A673 (cell line): Measurements from ENCODE around the gene GAPDH. TPM values are rescaled to one million over a fixed set of nuclear protein-coding genes. Genes with fewer than 3 reads are reported as not detected.

Experiments
- BruUV-seq: library from RNA; stranded (reverse); fragments of 400-500 nt; replicated peaks from 2 replicates; lab custom pipeline; 2021; lab: Mats Ljungman, UMichigan
- CTCF ChIA-PET: fragments of 300-600 bp; sonication (Branson Sonifier 250); formaldehyde crosslinking; loops from one replicate; lab custom pipeline; 2022; ENCODE audit warnings: antibody characterized with exemption; lab: Charles Lee
- POLR2A ChIA-PET: fragments of 300-600 bp; sonication (Branson Sonifier 250); formaldehyde crosslinking; loops from one replicate; lab custom pipeline; 2022; ENCODE audit warnings: antibody characterized with exemption; ENCODE audit not compliant: low non-redundant PET; lab: Charles Lee
- DNase-seq: peaks from one replicate; pipeline ENCODE4 v3.0.0-alpha.2; 2015; ENCODE audit warnings: low spot score
- H3K27ac ChIP-seq: fragments of 200-600 bp; sonication (generic); 2 replicates; pipeline ENCODE4 v1.5.1; 2016; ENCODE audit warnings: mixed run types, low read depth, mild to moderate bottlenecking, mixed read lengths, antibody characterized with exemption, low read length; ENCODE audit not compliant: poor library complexity, severe bottlenecking
- H3K27me3 ChIP-seq: fragments of 200-600 bp; sonication (generic); replicated peaks from 2 replicates; pipeline ENCODE4 v1.6.1; 2017; ENCODE audit warnings: mixed run types, low read depth, mild to moderate bottlenecking, mixed read lengths, antibody characterized with exemption, low read length; ENCODE audit not compliant: insufficient read depth, poor library complexity
- H3K36me3 ChIP-seq: fragments of 200-600 bp; sonication (generic); 2 replicates; pipeline ENCODE4 v1.6.1; 2016; ENCODE audit warnings: mixed run types, mild to moderate bottlenecking, mixed read lengths, antibody characterized with exemption, low read length; ENCODE audit not compliant: insufficient read depth, poor library complexity, severe bottlenecking
- H3K4me1 ChIP-seq: fragments of 200-600 bp; sonication (generic); 2 replicates; pipeline ENCODE4 v1.6.1; 2017; ENCODE audit warnings: mixed run types, mild to moderate bottlenecking, mixed read lengths, antibody characterized with exemption, low read length; ENCODE audit not compliant: insufficient read depth, poor library complexity, severe bottlenecking
- H3K4me3 ChIP-seq: fragments of 200-600 bp; sonication (generic); 2 replicates; pipeline ENCODE4 v1.5.1; 2016; ENCODE audit warnings: low read depth, mixed run types, mild to moderate bottlenecking, mixed read lengths, low read length; ENCODE audit not compliant: poor library complexity, severe bottlenecking
- H3K9me3 ChIP-seq: fragments of 200-600 bp; sonication (generic); 2 replicates; pipeline ENCODE4 v1.6.1; 2016; ENCODE audit warnings: mixed run types, low read depth, mild to moderate bottlenecking, mixed read lengths, antibody characterized with exemption, low read length; ENCODE audit not compliant: poor library complexity, severe bottlenecking
- EZH2 ChIP-seq: fragments of 200-600 bp; sonication (generic); IDR thresholded peaks from 2 replicates; pipeline ENCODE4 v1.6.1; 2017; ENCODE audit warnings: borderline replicate concordance, low read depth, mild to moderate bottlenecking, mixed read lengths, antibody characterized with exemption, low read length; ENCODE audit not compliant: poor library complexity, severe bottlenecking
- intact Hi-C: fragments of 100-400 bp; cut with micrococcal nuclease; formaldehyde crosslinking; loops from one replicate; pipeline ENCODE4 v1.10.0; 2022; ENCODE audit not compliant: unreplicated experiment
- total RNA-seq: library from RNA; stranded (reverse); gene quantifications from 2 replicates; pipeline ENCODE4 v1.2.3, GENCODE V29; 2021
- TF ChIP-seq, protein P1 (sequence below): fragments of 300-800, 200-600 bp; sonication (generic); conservative IDR thresholded peaks from 2 replicates; pipeline ENCODE4 v1.5.1; 2017; ENCODE audit warnings: low read depth, mild to moderate bottlenecking, antibody characterized with exemption, low read length, moderate library complexity, mixed read lengths

The GAPDH gene
- total RNA-seq, 1 experiment from 2014 or later: 5,657 TPM

DNA sequence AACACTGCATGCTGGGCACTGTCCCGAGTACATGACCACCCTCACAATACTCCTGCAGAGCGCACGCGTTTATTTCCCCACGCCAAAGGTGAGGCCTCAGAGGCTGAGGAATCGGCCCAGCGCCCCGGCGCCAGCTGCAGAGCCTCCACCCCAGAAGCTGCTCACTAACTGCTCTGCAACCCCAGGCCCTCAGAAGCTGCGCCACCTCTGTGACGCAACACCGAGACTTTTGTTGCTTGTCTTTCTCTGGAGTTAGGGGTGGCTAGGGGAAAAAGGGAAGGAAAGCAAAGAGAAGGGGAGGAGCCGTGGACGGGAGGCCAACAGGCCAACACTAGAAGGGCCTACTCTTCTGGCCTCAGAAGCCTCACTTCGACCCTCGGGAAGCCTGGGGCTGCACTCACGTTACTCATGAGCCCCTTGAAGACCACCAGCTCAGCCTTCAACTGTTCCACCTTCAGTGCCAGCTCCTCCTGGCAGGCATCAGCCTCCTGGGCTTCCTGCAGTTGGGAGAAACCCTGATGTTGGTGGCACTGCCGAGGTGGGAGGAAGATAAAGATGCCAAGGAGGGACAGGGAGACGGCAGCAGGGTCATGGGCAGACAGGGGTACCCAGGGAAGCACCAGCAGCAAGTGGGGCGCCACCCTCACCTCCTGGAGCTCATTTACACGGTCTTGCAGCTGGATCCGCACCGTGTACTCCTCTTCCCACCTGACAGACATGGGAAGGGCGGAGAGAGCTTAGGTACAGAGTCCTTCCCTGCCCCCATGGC is 16.2 kb downstream of the GAPDH start:
- intact Hi-C loops: loop anchor here (5.0 kb wide), 1 partner anchor 147 kb away; no protein-coding TSS in a partner anchor
- TF ChIP-seq, protein P1, sequence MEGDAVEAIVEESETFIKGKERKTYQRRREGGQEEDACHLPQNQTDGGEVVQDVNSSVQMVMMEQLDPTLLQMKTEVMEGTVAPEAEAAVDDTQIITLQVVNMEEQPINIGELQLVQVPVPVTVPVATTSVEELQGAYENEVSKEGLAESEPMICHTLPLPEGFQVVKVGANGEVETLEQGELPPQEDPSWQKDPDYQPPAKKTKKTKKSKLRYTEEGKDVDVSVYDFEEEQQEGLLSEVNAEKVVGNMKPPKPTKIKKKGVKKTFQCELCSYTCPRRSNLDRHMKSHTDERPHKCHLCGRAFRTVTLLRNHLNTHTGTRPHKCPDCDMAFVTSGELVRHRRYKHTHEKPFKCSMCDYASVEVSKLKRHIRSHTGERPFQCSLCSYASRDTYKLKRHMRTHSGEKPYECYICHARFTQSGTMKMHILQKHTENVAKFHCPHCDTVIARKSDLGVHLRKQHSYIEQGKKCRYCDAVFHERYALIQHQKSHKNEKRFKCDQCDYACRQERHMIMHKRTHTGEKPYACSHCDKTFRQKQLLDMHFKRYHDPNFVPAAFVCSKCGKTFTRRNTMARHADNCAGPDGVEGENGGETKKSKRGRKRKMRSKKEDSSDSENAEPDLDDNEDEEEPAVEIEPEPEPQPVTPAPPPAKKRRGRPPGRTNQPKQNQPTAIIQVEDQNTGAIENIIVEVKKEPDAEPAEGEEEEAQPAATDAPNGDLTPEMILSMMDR: no peak
- no peak for TF ChIP-seq EZH2
- no peak for DNase-seq
- Histone ChIP-seq H3K27ac (peak overlapping the region; percentile 30), H3K4me3 (no peak overlapping the region), H3K27me3 (no peaks in the 10 kb centered on the region), H3K9me3 (no peaks in the 10 kb centered on the region), H3K36me3 (peaks cover 14% of the 10 kb centered on the region), H3K4me1 (peaks cover 36% of the 10 kb centered on the region)
- BruUV-seq: no TSS peak
- CTCF ChIA-PET: interaction anchor here (1.2 kb wide), 1 partner anchor 8 kb away, joined by 4 read pairs; no protein-coding TSS in a partner anchor
- POLR2A ChIA-PET: no interaction called here

DNA sequence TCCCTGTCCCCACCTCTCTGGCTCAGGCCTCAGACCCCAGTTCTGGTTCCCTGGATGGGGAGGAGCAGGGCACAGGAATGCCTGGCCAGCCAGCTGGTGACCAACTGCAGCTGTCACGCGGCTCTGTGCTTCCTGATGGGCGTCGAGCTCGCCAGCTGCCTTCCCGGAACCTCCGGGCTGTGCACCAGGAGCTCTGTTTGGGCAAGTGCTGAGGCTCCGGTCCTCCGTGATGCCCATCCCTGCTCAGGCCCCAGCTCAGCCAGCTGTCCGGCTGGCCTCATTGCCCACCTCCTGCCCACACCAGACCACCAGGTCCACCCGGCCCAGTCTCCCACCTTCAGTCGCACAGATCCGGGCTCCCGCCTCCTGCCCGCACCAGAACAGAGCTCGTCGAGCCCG is 16.7 kb downstream of the GAPDH start:
- Histone ChIP-seq H3K27me3 (no peaks in the 10 kb centered on the region), H3K4me1 (peaks cover 36% of the 10 kb centered on the region), H3K9me3 (no peaks in the 10 kb centered on the region), H3K36me3 (peaks cover 14% of the 10 kb centered on the region), H3K4me3 (no peak overlapping the region), H3K27ac (peak overlapping the region; percentile 30)
- CTCF ChIA-PET: no interaction called here
- no peak for DNase-seq
- POLR2A ChIA-PET: no interaction called here
- TF ChIP-seq EZH2: no peak
- TF ChIP-seq, protein P1: no peak
- intact Hi-C loops: loop anchor here (5.0 kb wide), 1 partner anchor 146 kb away; no protein-coding TSS in a partner anchor
- BruUV-seq: no TSS peak

DNA sequence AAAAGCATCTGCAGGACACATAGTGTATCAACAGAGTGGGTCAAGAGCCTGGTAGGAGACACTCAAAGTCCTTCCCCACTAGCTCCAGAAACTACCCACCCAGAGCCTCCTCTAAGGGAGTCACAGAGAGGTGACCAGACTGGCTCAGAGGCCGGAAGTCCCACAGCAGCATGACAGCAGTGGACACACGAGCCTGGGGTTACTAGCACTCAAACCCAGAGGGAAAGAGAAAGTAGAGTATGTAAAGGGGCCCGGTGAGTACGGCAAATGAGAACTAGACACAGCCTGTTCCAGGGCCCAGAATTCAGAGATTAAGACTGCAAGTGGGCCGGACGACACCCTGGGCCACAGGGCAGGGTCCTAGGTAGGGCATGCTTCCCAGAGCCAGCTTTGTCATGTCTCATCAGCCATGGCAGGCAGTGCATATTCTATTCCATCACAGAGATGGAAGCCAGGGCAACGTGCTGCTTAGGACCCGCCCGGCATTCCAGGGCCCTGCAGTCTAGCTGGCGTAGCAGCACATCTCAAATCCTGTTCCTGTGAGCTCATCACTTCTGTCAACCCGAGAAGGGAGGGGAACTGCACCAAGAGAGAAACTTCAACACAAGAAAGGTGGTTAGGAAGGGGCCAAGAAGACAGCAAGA is 17.3 kb downstream of the GAPDH start:
- Histone ChIP-seq H3K4me3 (no peak overlapping the region), H3K36me3 (peaks cover 15% of the 10 kb centered on the region), H3K4me1 (peaks cover 36% of the 10 kb centered on the region), H3K9me3 (no peaks in the 10 kb centered on the region), H3K27me3 (no peaks in the 10 kb centered on the region), H3K27ac (peak overlapping the region; percentile 48)
- no peak for DNase-seq
- ChIA-PET POLR2A (no interaction called here), CTCF (interaction anchor here (0.6 kb wide), 1 partner anchor 136 kb away, joined by 3 read pairs; no protein-coding TSS in a partner anchor)
- intact Hi-C loops: loop anchor here (5.0 kb wide), 1 partner anchor 146 kb away; no protein-coding TSS in a partner anchor
- TF ChIP-seq, protein P1: no peak
- no peak for TF ChIP-seq EZH2
- no TSS peak for BruUV-seq
